ENCODE results near the gene PVALEF. TPM values are rescaled to one million over a fixed set of nuclear protein-coding genes. Genes with fewer than 3 reads are reported as not detected.

The PVALEF gene
- total and polyA plus RNA-seq, 7 donors = not detected

GRCh38 chr17:81194941-81195901, 29.9 kb downstream of the PVALEF start:
- Histone ChIP-seq H3K4me1 (no peaks in the 10 kb centered on the region), H3K27me3 (ENCODE audit: insufficient read depth in 3 of 3, low read length in 2 of 3) (no peaks in the 10 kb centered on the region), H3K36me3 (ENCODE audit: insufficient read depth in 1 of 2, low read depth in 1 of 2) (peaks cover 0 to 6% of the 10 kb centered on the region in 2 donors), H3K4me3 (no peak overlapping the region), H3K9me3 (no peaks in the 10 kb centered on the region), H3K27ac (no peak overlapping the region)
- 85 to 88% (median 87%) methylated on average over 37 of the region's 37 CpGs for WGBS, 3 donors
- TF ChIP-seq CTCF (IDR thresholded peaks at IDR 0.05) = no peak
- peak in 1 of 2 donors; percentile 53 for DNase-seq
- intact Hi-C loops (cut with DNase I) = no loop called here
- peak in 2 of 4 donors; percentile 13 to 27 for ATAC-seq

DNA sequence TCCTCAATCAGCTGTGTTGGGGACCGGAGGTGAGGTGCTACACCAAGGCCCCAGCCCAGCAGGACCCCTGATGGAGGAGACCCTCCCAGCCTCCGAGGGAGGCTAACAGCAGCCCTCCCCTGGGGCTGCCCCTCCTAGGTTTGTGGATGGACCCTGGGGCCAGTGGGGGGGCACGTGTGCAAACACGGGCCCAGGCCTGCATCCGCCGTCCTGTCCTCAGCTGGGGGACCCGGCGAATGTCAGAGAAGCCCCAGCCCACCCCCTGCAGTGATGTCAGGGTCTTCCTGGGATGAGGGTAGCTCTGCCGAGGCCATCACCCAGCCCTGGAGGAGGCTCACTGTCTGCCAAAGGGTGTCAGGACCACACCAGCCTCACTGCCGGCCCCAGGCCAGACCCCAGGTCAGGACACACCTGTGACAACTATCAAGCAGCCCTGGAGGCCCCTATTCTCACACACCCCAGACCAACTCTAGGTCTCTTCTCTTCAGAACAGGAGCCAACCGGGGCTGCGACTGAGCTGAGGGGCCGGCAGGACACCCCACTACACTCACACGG, 30.7 kb downstream of the PVALEF start:
- DNase-seq = no peak
- peaks cover 0 to 3% of the 10 kb centered on the region in 2 donors for H3K36me3 ChIP-seq (ENCODE audit: insufficient read depth in 1 of 2, low read depth in 1 of 2)
- no peak overlapping the region for H3K4me3 ChIP-seq
- H3K27me3 ChIP-seq (ENCODE audit: insufficient read depth in 3 of 3, low read length in 2 of 3) = no peaks in the 10 kb centered on the region
- H3K27ac ChIP-seq = no peak overlapping the region
- H3K9me3 ChIP-seq = no peaks in the 10 kb centered on the region
- intact Hi-C loops (cut with DNase I) = no loop called here
- ATAC-seq = no peak
- TF ChIP-seq CTCF (IDR thresholded peaks at IDR 0.05) = no peak
- WGBS, 3 donors = 88 to 94% (median 92%) methylated on average over 14 of the region's 14 CpGs
- no peaks in the 10 kb centered on the region for H3K4me1 ChIP-seq

DNA sequence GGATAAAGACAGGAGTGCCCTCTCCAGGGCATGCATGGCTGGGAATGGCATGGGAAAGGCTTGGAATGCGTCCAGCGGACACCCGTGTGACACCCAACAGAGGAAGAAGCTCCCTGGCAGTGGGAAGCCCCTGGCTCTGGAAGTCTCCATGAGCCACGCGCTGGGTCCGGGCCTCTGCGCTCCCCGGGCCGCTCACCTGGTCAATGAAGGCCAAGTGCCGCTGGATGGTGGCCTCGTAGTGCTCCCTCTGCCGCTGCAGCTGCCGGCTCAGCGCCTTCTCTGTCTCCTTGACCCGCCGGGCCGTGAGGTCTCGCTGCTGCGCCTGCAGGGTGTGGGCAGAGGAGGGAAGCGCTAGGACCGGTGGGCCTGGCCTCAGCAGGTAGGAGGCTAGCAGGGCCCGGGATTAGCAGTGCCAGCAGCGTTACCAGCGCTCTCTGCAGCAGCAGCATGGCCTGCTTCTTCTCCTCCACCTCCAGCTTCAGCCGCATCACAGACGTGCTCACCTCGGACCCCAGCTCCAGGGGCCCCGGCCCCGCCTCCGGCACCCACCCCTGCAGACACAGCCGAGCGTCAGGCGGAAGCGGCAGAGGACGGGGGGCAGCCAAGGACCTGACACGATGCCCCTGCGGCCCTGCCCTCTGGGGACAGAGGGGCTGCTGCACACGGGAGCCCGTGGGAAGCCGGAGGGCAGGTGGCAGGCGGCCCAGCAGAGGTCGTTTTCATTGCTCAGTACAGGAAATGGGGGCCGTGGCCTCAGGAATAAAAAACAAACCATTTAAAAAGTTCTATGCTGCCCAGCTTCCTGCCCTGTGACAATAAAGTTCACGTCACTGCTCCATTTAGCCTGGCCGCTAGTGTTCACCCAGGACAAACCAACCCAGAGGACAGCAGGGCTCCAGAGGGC, 31.4 kb downstream of the PVALEF start:
- WGBS, 3 donors = 83 to 89% (median 87%) methylated on average over 43 to 45 of the region's 45 CpGs
- peaks cover 0 to 3% of the 10 kb centered on the region in 2 donors for H3K36me3 ChIP-seq (ENCODE audit: insufficient read depth in 1 of 2, low read depth in 1 of 2)
- no peak for DNase-seq

GRCh38 chr17:81197409-81197795, 32.1 kb downstream of the PVALEF start:
- intact Hi-C loops (cut with DNase I) = no loop called here
- no peak for ATAC-seq
- DNase-seq = no peak
- Histone ChIP-seq H3K9me3 (no peaks in the 10 kb centered on the region), H3K4me3 (peak overlapping the region; percentile 11), H3K36me3 (ENCODE audit: insufficient read depth in 1 of 2, low read depth in 1 of 2) (peaks cover 0 to 3% of the 10 kb centered on the region in 2 donors), H3K4me1 (no peaks in the 10 kb centered on the region), H3K27ac (no peak overlapping the region), H3K27me3 (ENCODE audit: insufficient read depth in 3 of 3, low read length in 2 of 3) (no peaks in the 10 kb centered on the region)
- 76 to 79% (median 79%) methylated on average over 14 of the region's 14 CpGs for WGBS, 3 donors
- no peak for TF ChIP-seq CTCF (IDR thresholded peaks at IDR 0.05)

More for the DNA sequence above, 31.4 kb downstream of the PVALEF start:
- Histone ChIP-seq H3K4me3 (no peak overlapping the region), H3K4me1 (no peaks in the 10 kb centered on the region), H3K27me3 (ENCODE audit: insufficient read depth in 3 of 3, low read length in 2 of 3) (no peaks in the 10 kb centered on the region), H3K27ac (no peak overlapping the region), H3K9me3 (no peaks in the 10 kb centered on the region)
- no peak for TF ChIP-seq CTCF (IDR thresholded peaks at IDR 0.05)
- intact Hi-C loops (cut with DNase I) = no loop called here
- no peak for ATAC-seq
